HUES48 (cell line): ENCODE results near the gene RNASE8.
A peak's percentile ranks its signal among the peaks of the same experiment; 100 is the strongest.

Experiments used
- H3K27ac ChIP-seq: one replicate; pipeline ENCODE4 v1.7.0; 2013; ENCODE audit warnings: low read depth, low read length, inconsistent platforms
- H3K27me3 ChIP-seq: 2 replicates; pipeline ENCODE4 v1.6.1; 2013; ENCODE audit warnings: mild to moderate bottlenecking, low read length; ENCODE audit not compliant: control insufficient read depth, insufficient read depth
- H3K36me3 ChIP-seq: 2 replicates; pipeline ENCODE4 v1.6.1; 2013; ENCODE audit warnings: low read length; ENCODE audit not compliant: control insufficient read depth, insufficient read depth
- H3K4me1 ChIP-seq: 2 replicates; pipeline ENCODE4 v1.6.1; 2013; ENCODE audit warnings: mild to moderate bottlenecking, low read length; ENCODE audit not compliant: control insufficient read depth, insufficient read depth
- H3K4me3 ChIP-seq: 2 replicates; pipeline ENCODE4 v1.5.1; 2013; ENCODE audit warnings: mild to moderate bottlenecking, low read depth, low read length
- H3K9ac ChIP-seq: 2 replicates; pipeline ENCODE4 v1.6.1; 2013; ENCODE audit warnings: mild to moderate bottlenecking, low read depth, low read length, moderate library complexity
- H3K9me3 ChIP-seq: 2 replicates; pipeline ENCODE4 v1.6.1; 2013; ENCODE audit warnings: low read length; ENCODE audit not compliant: control insufficient read depth, insufficient read depth

RNASE8 gene

DNA sequence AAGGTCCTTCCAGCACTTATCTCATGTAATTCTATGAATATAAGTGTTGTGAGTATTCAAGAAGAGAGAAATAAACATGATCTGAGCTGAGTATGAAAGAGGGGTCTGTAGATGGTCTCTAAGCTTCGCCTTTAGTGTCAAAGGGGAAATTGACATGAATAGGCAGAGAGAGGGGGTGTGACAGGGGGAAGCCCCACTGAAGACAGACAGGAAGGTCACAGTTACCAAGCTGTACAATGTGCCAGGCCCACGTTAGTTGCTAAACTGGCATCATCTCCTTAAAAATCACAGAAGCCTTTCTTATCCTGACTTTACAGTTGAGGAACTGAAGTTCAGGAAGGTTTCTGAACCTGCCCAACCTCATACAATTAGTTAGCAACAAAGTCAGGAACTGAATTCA lies 20.1 kb downstream of the RNASE8 start:
- H3K27me3 ChIP-seq, result no peaks in the 10 kb centered on the region
- no peak overlapping the region for H3K9ac ChIP-seq
- H3K27ac ChIP-seq, result no peak overlapping the region
- peaks cover 97% of the 10 kb centered on the region for H3K36me3 ChIP-seq
- peaks cover under 1% of the 10 kb centered on the region; the same call in 1 of the 2 replicates for H3K4me1 ChIP-seq
- no peaks in the 10 kb centered on the region for H3K9me3 ChIP-seq
- H3K4me3 ChIP-seq, result no peak overlapping the region

DNA sequence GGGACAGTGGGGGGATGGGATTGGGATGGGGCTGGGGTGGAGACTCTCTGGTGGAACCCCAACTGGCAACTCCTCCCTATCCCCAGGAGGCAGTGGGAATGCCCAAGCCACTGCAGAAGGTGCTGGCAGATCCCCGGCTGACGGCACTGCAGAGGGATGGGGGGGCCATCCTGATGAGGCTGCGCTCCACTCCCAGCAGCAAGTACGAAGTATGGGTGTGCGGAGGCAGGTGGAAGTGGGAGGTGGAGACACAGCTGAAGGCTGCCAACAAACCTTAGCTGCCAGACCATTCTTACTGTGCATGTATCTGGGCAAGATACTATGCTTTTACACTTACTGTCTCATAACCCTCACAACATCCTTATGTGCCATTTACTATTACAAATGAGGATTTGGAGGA lies 20.7 kb downstream of the RNASE8 start:
- Histone ChIP-seq H3K27me3 (no peaks in the 10 kb centered on the region), H3K9me3 (no peaks in the 10 kb centered on the region), H3K9ac (no peak overlapping the region), H3K27ac (no peak overlapping the region), H3K4me3 (no peak overlapping the region), H3K4me1 (no peaks in the 10 kb centered on the region), H3K36me3 (peaks cover 95% of the 10 kb centered on the region)

- no peaks in the 10 kb centered on the region for H3K9me3 ChIP-seq
- H3K27me3 ChIP-seq, result no peaks in the 10 kb centered on the region
- H3K4me1 ChIP-seq, result no peaks in the 10 kb centered on the region
- H3K4me3 ChIP-seq, result no peak overlapping the region
- H3K36me3 ChIP-seq, result peaks cover 91% of the 10 kb centered on the region
- no peak overlapping the region for H3K9ac ChIP-seq
- H3K27ac ChIP-seq, result no peak overlapping the region
Measured at GRCh38 chr14:21078726-21079125, 21.1 kb downstream of the RNASE8 start.

DNA sequence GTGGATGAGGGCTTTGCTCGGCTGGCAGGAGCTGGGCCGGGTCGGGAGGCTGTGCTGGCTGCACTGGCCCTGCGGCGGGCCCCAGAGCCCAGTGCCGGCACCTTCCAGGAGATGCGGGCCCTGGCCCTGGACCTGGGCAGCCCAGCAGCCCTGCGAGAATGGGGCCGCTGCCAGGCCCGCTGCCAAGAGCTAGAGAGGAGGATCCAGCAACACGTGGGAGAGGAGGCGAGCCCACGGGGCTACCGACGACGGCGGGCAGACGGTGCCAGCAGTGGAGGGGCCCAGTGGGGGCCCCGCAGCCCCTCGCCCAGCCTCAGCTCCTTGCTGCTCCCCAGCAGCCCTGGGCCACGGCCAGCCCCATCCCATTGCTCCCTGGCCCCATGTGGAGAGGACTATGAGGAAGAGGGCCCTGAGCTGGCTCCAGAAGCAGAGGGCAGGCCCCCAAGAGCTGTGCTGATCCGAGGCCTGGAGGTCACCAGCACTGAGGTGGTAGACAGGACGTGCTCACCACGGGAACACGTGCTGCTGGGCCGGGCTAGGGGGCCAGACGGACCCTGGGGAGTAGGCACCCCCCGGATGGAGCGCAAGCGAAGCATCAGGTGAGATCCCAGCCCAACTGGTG lies 24.0 kb downstream of the RNASE8 start:
- H3K4me3 ChIP-seq, result no peak overlapping the region
- H3K4me1 ChIP-seq, result no peaks in the 10 kb centered on the region
- no peaks in the 10 kb centered on the region for H3K27me3 ChIP-seq
- peaks cover 91% of the 10 kb centered on the region for H3K36me3 ChIP-seq
- no peaks in the 10 kb centered on the region for H3K9me3 ChIP-seq
- no peak overlapping the region for H3K9ac ChIP-seq
- H3K27ac ChIP-seq, result no peak overlapping the region

DNA sequence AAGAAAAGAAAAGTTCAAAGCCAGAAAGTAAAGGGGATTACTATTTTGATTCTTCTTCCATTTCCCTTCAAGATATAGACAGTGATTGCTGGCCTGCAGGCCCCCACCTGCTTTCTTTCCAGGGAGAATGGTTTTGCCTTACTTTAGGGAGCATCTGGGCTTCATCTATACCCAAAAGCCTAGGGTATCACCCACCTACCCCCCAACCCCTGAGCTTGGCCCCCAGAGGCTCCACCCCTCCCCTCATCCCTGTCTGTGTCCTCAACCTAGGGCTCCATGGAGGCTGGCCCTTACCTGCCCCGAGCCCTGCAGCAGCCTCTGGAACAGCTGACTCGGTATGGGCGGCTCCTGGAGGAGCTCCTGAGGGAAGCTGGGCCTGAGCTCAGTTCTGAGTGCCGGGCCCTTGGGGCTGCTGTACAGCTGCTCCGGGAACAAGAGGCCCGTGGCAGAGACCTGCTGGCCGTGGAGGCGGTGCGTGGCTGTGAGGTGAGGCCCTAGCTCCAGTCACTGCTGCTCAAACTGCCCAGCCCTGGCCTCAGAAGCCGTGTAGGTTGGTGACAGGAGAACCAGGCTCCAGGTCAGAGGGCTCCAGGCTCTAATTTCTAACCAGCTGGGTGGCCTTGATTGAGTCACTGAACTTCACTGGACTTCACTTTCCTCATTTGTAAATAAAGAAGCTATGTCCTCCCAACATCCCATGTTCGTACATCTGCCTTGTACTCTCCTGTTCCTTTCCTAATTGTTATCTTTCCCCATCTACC lies 26.1 kb downstream of the RNASE8 start:
- Histone ChIP-seq H3K4me1 (no peaks in the 10 kb centered on the region), H3K27me3 (no peaks in the 10 kb centered on the region), H3K36me3 (peaks cover 84% of the 10 kb centered on the region), H3K27ac (no peak overlapping the region), H3K9me3 (no peaks in the 10 kb centered on the region), H3K9ac (no peak overlapping the region), H3K4me3 (no peak overlapping the region)

DNA sequence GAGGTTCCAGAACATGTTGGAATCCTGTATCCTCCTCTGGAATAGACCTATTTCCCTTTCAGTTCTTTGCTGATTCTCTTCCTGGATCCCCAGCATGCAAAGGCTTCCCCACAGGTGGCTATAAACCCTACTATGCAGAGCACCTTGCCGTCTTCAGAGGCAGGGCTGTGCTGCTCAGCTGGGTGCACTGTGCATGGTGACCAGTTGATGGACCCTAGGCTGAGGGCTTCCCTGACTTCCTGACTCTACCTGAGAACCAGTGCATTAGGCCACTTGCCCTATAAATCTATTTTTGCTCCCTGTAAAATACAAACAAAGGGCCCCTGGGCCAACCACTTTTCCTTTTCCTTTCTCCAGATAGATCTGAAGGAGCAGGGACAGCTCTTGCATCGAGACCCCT lies 26.8 kb downstream of the RNASE8 start:
- Histone ChIP-seq H3K36me3 (peaks cover 84% of the 10 kb centered on the region), H3K4me1 (no peaks in the 10 kb centered on the region), H3K27ac (no peak overlapping the region), H3K4me3 (no peak overlapping the region), H3K27me3 (no peaks in the 10 kb centered on the region), H3K9ac (no peak overlapping the region), H3K9me3 (no peaks in the 10 kb centered on the region)

DNA sequence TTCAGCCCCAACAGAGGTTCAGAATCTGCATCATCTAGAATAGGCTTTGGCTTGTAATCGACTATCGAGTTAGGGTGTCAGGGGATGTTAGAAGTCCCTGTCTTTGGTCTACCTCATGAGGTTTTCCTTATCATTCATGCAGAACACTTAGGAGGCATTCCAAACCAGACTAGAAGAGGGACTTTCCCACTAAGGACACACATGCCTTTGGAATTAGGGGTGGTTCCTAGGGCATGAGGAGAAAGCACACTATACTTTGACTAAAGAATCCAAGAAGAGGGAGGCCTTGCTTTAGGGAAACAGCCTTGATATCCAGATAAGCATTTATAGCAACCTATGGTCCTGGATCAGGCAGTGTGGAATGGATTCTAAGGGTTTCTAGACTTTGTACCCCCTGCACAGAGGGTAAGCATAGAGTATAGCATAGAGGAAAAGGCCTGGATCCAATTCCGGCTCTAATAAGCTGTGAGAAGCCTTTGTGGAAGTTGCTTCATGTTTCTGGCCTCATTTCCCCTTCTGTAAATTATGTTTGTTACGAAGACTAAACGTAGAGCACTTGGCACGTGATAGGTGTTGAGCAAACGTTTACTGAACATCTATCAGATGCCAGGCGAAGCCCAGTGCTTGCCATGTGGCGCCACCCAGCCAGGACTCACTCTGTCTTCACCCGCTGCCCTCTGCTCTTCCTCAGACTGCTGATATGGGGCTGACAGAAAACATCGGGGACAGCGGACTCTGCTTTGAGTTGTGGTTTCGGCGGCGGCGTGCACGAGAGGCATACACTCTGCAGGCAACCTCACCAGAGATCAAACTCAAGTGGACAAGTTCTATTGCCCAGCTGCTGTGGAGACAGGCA lies 27.6 kb downstream of the RNASE8 start:
- Histone ChIP-seq H3K9me3 (no peaks in the 10 kb centered on the region), H3K4me3 (no peak overlapping the region), H3K4me1 (no peaks in the 10 kb centered on the region), H3K36me3 (peaks cover 83% of the 10 kb centered on the region), H3K9ac (no peak overlapping the region), H3K27me3 (no peaks in the 10 kb centered on the region), H3K27ac (no peak overlapping the region)

DNA sequence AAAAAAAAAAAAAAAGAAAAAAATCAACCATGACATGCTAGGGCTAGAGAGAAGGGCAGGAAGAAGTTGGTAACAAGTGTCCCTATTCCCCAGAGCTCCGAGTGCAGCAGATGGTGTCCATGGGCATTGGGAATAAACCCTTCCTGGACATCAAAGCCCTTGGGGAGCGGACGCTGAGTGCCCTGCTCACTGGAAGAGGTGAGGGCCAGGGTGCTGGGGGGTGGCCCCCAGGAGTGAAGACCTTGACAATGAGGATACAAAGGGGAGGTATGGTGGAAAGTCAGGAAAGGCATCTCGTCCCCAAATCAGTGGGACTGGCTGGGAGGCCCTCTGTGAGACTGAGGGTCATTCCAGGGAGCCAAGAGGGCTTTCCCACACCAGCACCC lies 29.3 kb downstream of the RNASE8 start:
- H3K36me3 ChIP-seq, result peaks cover 84% of the 10 kb centered on the region
- no peaks in the 10 kb centered on the region for H3K27me3 ChIP-seq
- H3K4me1 ChIP-seq, result no peaks in the 10 kb centered on the region
- H3K9me3 ChIP-seq, result no peaks in the 10 kb centered on the region
- no peak overlapping the region for H3K4me3 ChIP-seq
- H3K9ac ChIP-seq, result no peak overlapping the region
- H3K27ac ChIP-seq, result peak overlapping the region; percentile 71

- H3K9ac ChIP-seq, result no peak overlapping the region
- H3K4me1 ChIP-seq, result no peaks in the 10 kb centered on the region
- H3K27ac ChIP-seq, result peak overlapping the region; percentile 71
- H3K4me3 ChIP-seq, result no peak overlapping the region
- H3K36me3 ChIP-seq, result peaks cover 83% of the 10 kb centered on the region
- no peaks in the 10 kb centered on the region for H3K27me3 ChIP-seq
- no peaks in the 10 kb centered on the region for H3K9me3 ChIP-seq
Measured at GRCh38 chr14:21087294-21088091, 29.9 kb downstream of the RNASE8 start.

GRCh38 chr14:21088687-21089086 lies 31.1 kb downstream of the RNASE8 start:
- Histone ChIP-seq H3K4me1 (peaks cover 11% of the 10 kb centered on the region), H3K9ac (no peak overlapping the region), H3K9me3 (no peaks in the 10 kb centered on the region), H3K4me3 (no peak overlapping the region), H3K36me3 (peaks cover 86% of the 10 kb centered on the region), H3K27me3 (no peaks in the 10 kb centered on the region), H3K27ac (no peak overlapping the region)
